ENCODE results near the gene CHD5. TPM values are rescaled to one million over a fixed set of nuclear protein-coding genes. Genes with fewer than 3 reads are reported as not detected.

CHD5 gene
- total and polyA plus RNA-seq, 2 of the 13 experiments (the other 11 are each of a cell fraction or from before 2014, with no cell fraction given), result 0.02 to 0.21 TPM

DNA sequence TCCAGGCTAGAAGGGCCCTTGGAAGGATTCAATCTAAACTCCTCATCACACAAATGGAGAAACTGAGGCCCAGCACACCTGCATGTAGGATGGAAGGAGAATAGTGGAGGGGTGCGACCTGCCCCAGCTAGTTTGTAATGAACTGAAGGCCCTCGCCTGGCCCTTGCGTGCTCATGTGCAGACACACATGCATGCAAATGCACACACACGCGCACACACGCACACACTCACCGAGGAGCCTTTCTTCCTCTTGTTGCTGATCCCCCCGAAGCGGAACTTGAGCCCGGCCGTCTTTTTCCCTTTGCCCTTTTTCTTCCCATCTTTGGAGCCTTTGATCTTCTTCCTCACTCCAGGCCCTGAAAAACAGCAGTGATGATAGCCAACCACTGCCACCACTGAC lies 27.9 kb downstream of the CHD5 start:
- in situ Hi-C loops (cut with HindIII; ENCODE audit: extremely low pct_ligation_motif_present, low pct_unique_long_range_greater_than_20kb) (no loop called here), intact Hi-C loops (cut with micrococcal nuclease; ENCODE audit: unreplicated experiment) (no loop called here)
- Histone ChIP-seq H3K4me1 (ENCODE audit: insufficient read depth, low read length) (peaks cover 8% of the 10 kb centered on the region), H3K4me2 (ENCODE audit: low read depth, low read length) (no peak overlapping the region), H3K4me3 (replicated peaks in 1 of 3; ENCODE audit: insufficient read depth in 1 of 3, low read depth in 2 of 3, low read length in 3 of 3) (no peak overlapping the region), H3K79me2 (ENCODE audit: insufficient read depth, low read length) (no peaks in the 10 kb centered on the region), H3K36me3 (replicated peaks in 1 of 2; ENCODE audit: control insufficient read depth in 1 of 2, insufficient read depth in 2 of 2, low read length in 2 of 2) (no peaks in the 10 kb centered on the region), H3K27me3 (ENCODE audit: control insufficient read depth in 1 of 2, insufficient read depth in 2 of 2, low read length in 2 of 2) (peaks cover 11 to 77% of the 10 kb centered on the region in 2 experiments), H3K27ac (ENCODE audit: extremely low read length, insufficient read depth, low read length) (no peak overlapping the region), H2AFZ (ENCODE audit: low read length) (no peak overlapping the region), H4K20me1 (ENCODE audit: insufficient read depth, low read length) (peaks cover 3% of the 10 kb centered on the region; the same call in 1 of the 2 replicates), H3K9me3 (ENCODE audit: low read length) (no peaks in the 10 kb centered on the region), H3K9ac (ENCODE audit: insufficient read depth, low read depth, low read length) (no peak overlapping the region)
- BruUV-seq (replicated peaks), result no TSS peak
- POLR2A ChIA-PET, result no interaction called here
- DNase-seq (ENCODE audit: low spot score), result no peak
- no peak for FAIRE-seq
- WGBS (ENCODE audit: low lambda C conversion rate), result 44% methylated on average over 11 of the region's 11 CpGs
- CTCF ChIA-PET (ENCODE audit: low intra/inter-chr PET ratio, low total read pairs), result no interaction called here
- ATAC-seq, result no peak
- TF ChIP-seq SRSF9 (IDR thresholded peaks at IDR 0.05; ENCODE audit: borderline replicate concordance, insufficient read depth, low read depth, low read length, poor library complexity, severe bottlenecking), result no peak
- no peak for TF ChIP-seq ZNF24 (IDR thresholded peaks at IDR 0.05)
- TF ChIP-seq, protein P1, sequence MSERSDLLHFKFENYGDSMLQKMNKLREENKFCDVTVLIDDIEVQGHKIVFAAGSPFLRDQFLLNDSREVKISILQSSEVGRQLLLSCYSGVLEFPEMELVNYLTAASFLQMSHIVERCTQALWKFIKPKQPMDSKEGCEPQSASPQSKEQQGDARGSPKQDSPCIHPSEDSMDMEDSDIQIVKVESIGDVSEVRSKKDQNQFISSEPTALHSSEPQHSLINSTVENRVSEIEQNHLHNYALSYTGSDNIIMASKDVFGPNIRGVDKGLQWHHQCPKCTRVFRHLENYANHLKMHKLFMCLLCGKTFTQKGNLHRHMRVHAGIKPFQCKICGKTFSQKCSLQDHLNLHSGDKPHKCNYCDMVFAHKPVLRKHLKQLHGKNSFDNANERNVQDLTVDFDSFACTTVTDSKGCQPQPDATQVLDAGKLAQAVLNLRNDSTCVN (CRISPR knock-in tag; IDR thresholded peaks at IDR 0.05; ENCODE audit: borderline replicate concordance), result no peak
- TF ChIP-seq, protein P2, sequence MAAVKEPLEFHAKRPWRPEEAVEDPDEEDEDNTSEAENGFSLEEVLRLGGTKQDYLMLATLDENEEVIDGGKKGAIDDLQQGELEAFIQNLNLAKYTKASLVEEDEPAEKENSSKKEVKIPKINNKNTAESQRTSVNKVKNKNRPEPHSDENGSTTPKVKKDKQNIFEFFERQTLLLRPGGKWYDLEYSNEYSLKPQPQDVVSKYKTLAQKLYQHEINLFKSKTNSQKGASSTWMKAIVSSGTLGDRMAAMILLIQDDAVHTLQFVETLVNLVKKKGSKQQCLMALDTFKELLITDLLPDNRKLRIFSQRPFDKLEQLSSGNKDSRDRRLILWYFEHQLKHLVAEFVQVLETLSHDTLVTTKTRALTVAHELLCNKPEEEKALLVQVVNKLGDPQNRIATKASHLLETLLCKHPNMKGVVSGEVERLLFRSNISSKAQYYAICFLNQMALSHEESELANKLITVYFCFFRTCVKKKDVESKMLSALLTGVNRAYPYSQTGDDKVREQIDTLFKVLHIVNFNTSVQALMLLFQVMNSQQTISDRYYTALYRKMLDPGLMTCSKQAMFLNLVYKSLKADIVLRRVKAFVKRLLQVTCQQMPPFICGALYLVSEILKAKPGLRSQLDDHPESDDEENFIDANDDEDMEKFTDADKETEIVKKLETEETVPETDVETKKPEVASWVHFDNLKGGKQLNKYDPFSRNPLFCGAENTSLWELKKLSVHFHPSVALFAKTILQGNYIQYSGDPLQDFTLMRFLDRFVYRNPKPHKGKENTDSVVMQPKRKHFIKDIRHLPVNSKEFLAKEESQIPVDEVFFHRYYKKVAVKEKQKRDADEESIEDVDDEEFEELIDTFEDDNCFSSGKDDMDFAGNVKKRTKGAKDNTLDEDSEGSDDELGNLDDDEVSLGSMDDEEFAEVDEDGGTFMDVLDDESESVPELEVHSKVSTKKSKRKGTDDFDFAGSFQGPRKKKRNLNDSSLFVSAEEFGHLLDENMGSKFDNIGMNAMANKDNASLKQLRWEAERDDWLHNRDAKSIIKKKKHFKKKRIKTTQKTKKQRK (IDR thresholded peaks at IDR 0.05; ENCODE audit: low read length), result no peak
- no peak for TF ChIP-seq FOXO1 (CRISPR knock-in tag; IDR thresholded peaks at IDR 0.05)
- no peak for TF ChIP-seq FOXA3 (CRISPR knock-in tag; IDR thresholded peaks at IDR 0.05)
- TF ChIP-seq, protein P3, sequence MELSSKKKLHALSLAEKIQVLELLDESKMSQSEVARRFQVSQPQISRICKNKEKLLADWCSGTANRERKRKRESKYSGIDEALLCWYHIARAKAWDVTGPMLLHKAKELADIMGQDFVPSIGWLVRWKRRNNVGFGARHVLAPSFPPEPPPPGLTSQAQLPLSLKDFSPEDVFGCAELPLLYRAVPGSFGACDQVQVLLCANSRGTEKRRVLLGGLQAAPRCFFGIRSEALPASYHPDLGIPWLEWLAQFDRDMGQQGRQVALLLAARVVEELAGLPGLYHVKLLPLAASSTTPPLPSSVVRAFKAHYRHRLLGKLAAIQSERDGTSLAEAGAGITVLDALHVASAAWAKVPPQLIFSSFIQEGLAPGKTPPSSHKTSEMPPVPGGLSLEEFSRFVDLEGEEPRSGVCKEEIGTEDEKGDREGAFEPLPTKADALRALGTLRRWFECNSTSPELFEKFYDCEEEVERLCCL (CRISPR knock-in tag; IDR thresholded peaks at IDR 0.05; ENCODE audit: borderline replicate concordance), result no peak
- TF ChIP-seq ZBTB1 (CRISPR knock-in tag; IDR thresholded peaks at IDR 0.05; ENCODE audit: borderline replicate concordance), result no peak
- TF ChIP-seq MAFF (IDR thresholded peaks at IDR 0.05; ENCODE audit: low read depth, low read length), result no peak
- TF ChIP-seq DR1 (CRISPR knock-in tag; IDR thresholded peaks at IDR 0.05), result no peak
- no peak for TF ChIP-seq ZNF629 (CRISPR knock-in tag; conservative IDR thresholded peaks at IDR 0.05)
- TF ChIP-seq BHLHE40 (IDR thresholded peaks at IDR 0.05; ENCODE audit: low read length), result no peak
- no peak for TF ChIP-seq ZNF782 (CRISPR knock-in tag; IDR thresholded peaks at IDR 0.05; ENCODE audit: borderline replicate concordance)
- TF ChIP-seq ATF1 (CRISPR knock-in tag; IDR thresholded peaks at IDR 0.05), result no peak
- no peak for TF ChIP-seq ZNF570 (CRISPR knock-in tag; IDR thresholded peaks at IDR 0.05; ENCODE audit: borderline replicate concordance)

Measured in HepG2 (cell line).